SK-N-SH (cell line): ENCODE results near the gene GYG1.

Experiments used
- RFX5 ChIP-seq: IDR thresholded peaks from 2 replicates; pipeline ENCODE4 v1.6.1; 2012; ENCODE audit warnings: mild to moderate bottlenecking, improper control_type of control experiment, low read length
- TF ChIP-seq, protein P1 (sequence below): fragments of 200-600 bp; sonication (generic); IDR thresholded peaks from 2 replicates; pipeline ENCODE4 v1.6.1; 2017; ENCODE audit warnings: antibody characterized with exemption, mild to moderate bottlenecking, moderate library complexity

GRCh38 chr3:149021830-149022229 is 30.5 kb downstream of the GYG1 start:
- TF ChIP-seq, protein P1, sequence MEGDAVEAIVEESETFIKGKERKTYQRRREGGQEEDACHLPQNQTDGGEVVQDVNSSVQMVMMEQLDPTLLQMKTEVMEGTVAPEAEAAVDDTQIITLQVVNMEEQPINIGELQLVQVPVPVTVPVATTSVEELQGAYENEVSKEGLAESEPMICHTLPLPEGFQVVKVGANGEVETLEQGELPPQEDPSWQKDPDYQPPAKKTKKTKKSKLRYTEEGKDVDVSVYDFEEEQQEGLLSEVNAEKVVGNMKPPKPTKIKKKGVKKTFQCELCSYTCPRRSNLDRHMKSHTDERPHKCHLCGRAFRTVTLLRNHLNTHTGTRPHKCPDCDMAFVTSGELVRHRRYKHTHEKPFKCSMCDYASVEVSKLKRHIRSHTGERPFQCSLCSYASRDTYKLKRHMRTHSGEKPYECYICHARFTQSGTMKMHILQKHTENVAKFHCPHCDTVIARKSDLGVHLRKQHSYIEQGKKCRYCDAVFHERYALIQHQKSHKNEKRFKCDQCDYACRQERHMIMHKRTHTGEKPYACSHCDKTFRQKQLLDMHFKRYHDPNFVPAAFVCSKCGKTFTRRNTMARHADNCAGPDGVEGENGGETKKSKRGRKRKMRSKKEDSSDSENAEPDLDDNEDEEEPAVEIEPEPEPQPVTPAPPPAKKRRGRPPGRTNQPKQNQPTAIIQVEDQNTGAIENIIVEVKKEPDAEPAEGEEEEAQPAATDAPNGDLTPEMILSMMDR, result no peak
- TF ChIP-seq RFX5, result no peak
